Adrenal gland (tissue), 12 donors: ENCODE results near the gene RASSF4. TPM values are rescaled to one million over a fixed set of nuclear protein-coding genes. Genes with fewer than 3 reads are reported as not detected.

Source experiments
- DNase-seq, 7 donors: peaks; one replicate each; pipeline ENCODE4 v3.0.0-alpha.2; 2019 to 2020
- H3K27ac ChIP-seq, 5 donors: fragments of 200-600 bp; sonication (generic) in 4 of 5; 1 replicate in 3 of 5; 2 replicates in 2 of 5; pipeline versions ENCODE4 v1.5.1 to v1.8.0; 2016 to 2020; ENCODE audit warnings: mild to moderate bottlenecking in 1 of 5
- H3K27me3 ChIP-seq: fragments of 200-600 bp; 2 replicates; pipeline ENCODE4 v1.8.0; 2021
- H3K36me3 ChIP-seq, 2 donors: fragments of 200-600 bp; replicated peaks in 1 of 2; 1 replicate in 1 of 2; 2 replicates in 1 of 2; pipeline versions ENCODE4 v1.5.1 to v1.8.0; 2018 to 2022
- H3K4me1 ChIP-seq, 2 donors: fragments of 200-600 bp; replicated peaks in 1 of 2; 1 replicate in 1 of 2; 2 replicates in 1 of 2; pipeline versions ENCODE4 v1.5.1 to v1.8.0; 2018 to 2021
- H3K4me3 ChIP-seq, 4 donors: fragments of 200-600 bp; sonication (generic) in 3 of 4; one replicate each; pipeline ENCODE4 v1.5.1; 2016 to 2018
- H3K9me3 ChIP-seq, 3 donors: fragments of 200-600 bp; sonication (generic) in 1 of 3; replicated peaks in 1 of 3; 1 replicate in 2 of 3; 2 replicates in 1 of 3; pipeline versions ENCODE4 v1.5.1 to v1.8.0; 2016 to 2021
- POLR2A ChIP-seq, 2 donors: fragments of 450-650 bp; IDR thresholded peaks; one replicate each; pipeline ENCODE4 v1.6.1; 2017; ENCODE audit warnings: antibody characterized with exemption in 2 of 2, mild to moderate bottlenecking in 2 of 2, moderate library complexity in 1 of 2
- WGBS, 4 donors: extraction: QIAGEN DNeasy Blood & Tissue Kit in 2 of 4; methylation state at CpG; one replicate each; pipeline versions ENCODE4 v1.1.5 to v1.1.7; 2013 to 2017; 5-methylcytosine and 5-hydroxymethylcytosine counted together
- intact Hi-C, 2 donors: fragments of 100-400 bp; cut with DNase I; formaldehyde crosslinking; loops; one replicate each; pipeline versions ENCODE4 v1.14.1 to v1.15.0; 2022 to 2023
- polyA plus RNA-seq, 3 donors: library from polyadenylated mRNA; stranded (reverse); fragments of 200-250 nt in 2 of 3; fragments of 350-450 nt in 1 of 3; fragmentation: Illumina TruSeq in 1 of 3; extraction: RNeasy Lipid Tissue Mini Kit (QIAGEN cat#74804) in 1 of 3; gene quantifications; one replicate each; pipeline ENCODE4 v1.2.3, GENCODE V29; 2013 to 2014
- total RNA-seq, 9 donors: library from RNA; depleted of rRNA in 4 of 9; stranded (reverse); fragments of >200 nt in 4 of 9; fragments of 120-200 nt in 1 of 9; fragmentation: NEBNext Ultra II Directional in 1 of 9; extraction: Animal tissue kit (Norgen Biotek cat#: 25700) in 1 of 9; gene quantifications; one replicate each; pipeline versions ENCODE4 v1.1.0 to v1.2.4, GENCODE V29; 2013 to 2023
- TF ChIP-seq, protein P1 (sequence below), 6 experiments: fragments of 450-650 bp in 4 of 6; fragments of 200-600 bp in 2 of 6; sonication (generic) in 1 of 6; IDR thresholded peaks; 1 replicate in 5 of 6; 2 replicates in 1 of 6; pipeline versions ENCODE4 v1.5.1 to v1.8.0; 2016 to 2021; ENCODE audit warnings: antibody characterized with exemption in 6 of 6, mild to moderate bottlenecking in 2 of 6, moderate library complexity in 1 of 6
- donor health status: healthy with polysubstance abuse.
- donor health status: Bipolar disorder and iron deficiency.
- donor health status: DM: yes; HTN: yes; CAD: no.
- donor health status: DM: no; HTN: no; CAD: no.
- donor health status: DM: no; HTN: no; CAD: no.
- donor health status: DM: yes; HTN: yes; CAD: no.

RASSF4 gene
- total and polyA plus RNA-seq, 12 donors = 5.2 to 47.5 (median 25.0) TPM

DNA sequence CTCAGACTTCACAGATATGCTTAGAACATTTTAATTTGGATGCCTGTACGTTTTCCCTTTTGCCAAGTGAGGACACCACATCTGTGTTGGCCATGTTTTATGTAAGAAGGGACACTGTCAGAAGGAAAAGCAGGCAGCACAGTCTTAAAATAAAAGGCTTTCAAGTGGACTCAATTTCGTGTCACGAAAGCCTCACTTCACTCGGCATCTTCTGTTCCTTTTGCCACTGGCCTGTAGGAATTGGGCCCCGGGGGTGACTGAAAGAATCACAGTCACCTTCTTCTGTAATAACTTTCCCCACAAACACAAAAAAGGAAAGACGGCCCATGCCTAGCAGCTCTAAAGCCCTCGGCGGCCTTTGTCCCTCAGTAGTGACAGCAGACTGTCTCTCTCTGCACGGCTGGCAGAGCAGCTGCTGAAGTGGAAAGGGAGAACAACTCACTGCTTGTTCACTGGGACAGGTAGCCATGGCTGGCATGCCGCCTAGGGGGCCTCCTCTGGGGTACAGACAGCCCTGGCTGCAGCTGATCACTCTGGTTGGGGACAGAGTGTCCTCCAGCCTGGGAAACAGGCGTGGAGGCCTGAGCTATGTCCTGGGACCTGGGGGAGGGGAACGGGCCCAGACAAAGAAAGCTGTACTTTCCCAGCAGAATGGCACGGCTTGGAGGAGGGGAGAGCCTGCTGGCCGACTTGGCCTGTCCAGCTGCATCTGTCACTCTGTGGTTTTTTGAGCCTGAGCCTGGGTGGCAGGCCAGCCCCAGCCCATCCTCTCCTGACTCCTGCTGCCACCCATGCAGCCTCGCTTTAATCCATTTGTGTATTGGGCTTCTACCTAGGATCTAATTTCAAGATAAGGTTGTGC lies 4.4 kb downstream of the RASSF4 start:
- Histone ChIP-seq H3K4me3 (no peak overlapping the region), H3K27me3 (no peaks in the 10 kb centered on the region), H3K36me3 (no peaks in the 10 kb centered on the region), H3K27ac (peak overlapping the region in 3 of 5 donors; percentile 16 to 80 (median 69)), H3K4me1 (peaks cover 7 to 58% of the 10 kb centered on the region in 2 donors), H3K9me3 (no peaks in the 10 kb centered on the region)
- 63 to 77% (median 72%) methylated on average over 11 to 15 of the region's 15 CpGs for WGBS, 4 donors
- intact Hi-C loops = no loop called here
- TF ChIP-seq, protein P1, sequence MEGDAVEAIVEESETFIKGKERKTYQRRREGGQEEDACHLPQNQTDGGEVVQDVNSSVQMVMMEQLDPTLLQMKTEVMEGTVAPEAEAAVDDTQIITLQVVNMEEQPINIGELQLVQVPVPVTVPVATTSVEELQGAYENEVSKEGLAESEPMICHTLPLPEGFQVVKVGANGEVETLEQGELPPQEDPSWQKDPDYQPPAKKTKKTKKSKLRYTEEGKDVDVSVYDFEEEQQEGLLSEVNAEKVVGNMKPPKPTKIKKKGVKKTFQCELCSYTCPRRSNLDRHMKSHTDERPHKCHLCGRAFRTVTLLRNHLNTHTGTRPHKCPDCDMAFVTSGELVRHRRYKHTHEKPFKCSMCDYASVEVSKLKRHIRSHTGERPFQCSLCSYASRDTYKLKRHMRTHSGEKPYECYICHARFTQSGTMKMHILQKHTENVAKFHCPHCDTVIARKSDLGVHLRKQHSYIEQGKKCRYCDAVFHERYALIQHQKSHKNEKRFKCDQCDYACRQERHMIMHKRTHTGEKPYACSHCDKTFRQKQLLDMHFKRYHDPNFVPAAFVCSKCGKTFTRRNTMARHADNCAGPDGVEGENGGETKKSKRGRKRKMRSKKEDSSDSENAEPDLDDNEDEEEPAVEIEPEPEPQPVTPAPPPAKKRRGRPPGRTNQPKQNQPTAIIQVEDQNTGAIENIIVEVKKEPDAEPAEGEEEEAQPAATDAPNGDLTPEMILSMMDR (IDR thresholded peaks at IDR 0.05) = no peak
- no peak for TF ChIP-seq POLR2A (IDR thresholded peaks at IDR 0.05)
- peak in 4 of 7 donors; percentile 34 to 80 (median 44) for DNase-seq

DNA sequence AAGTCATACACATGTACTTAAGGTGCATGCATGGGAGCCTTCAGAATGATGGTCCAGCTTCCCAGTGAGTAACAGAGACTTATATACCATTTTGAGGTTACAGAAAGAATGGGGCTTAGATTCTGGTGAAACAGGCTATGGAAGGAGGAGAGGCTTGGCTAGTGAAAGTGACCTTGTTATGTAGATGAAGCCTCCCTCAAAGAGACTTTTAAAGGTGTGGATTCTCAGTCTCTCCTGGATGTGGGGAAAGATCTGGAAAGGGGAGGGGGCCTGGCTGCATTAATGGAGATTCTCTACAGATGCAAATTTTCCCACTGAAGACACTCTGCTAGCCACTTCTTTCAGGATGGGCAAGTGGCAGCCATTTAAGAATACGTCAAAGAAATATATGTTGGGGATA lies 5.5 kb downstream of the RASSF4 start:
- Histone ChIP-seq H3K27me3 (no peaks in the 10 kb centered on the region), H3K36me3 (no peaks in the 10 kb centered on the region), H3K9me3 (no peaks in the 10 kb centered on the region), H3K27ac (peak overlapping the region in 2 of 5 donors; percentile 4 to 80), H3K4me1 (peaks cover 11 to 54% of the 10 kb centered on the region in 2 donors), H3K4me3 (no peak overlapping the region)
- no peak for DNase-seq
- 94 to 97% (median 96%) methylated on average over 1 of the region's 1 CpG for WGBS, 4 donors
- TF ChIP-seq, protein P1 (IDR thresholded peaks at IDR 0.05) = no peak
- no peak for TF ChIP-seq POLR2A (IDR thresholded peaks at IDR 0.05)
- intact Hi-C loops = no loop called here

DNA sequence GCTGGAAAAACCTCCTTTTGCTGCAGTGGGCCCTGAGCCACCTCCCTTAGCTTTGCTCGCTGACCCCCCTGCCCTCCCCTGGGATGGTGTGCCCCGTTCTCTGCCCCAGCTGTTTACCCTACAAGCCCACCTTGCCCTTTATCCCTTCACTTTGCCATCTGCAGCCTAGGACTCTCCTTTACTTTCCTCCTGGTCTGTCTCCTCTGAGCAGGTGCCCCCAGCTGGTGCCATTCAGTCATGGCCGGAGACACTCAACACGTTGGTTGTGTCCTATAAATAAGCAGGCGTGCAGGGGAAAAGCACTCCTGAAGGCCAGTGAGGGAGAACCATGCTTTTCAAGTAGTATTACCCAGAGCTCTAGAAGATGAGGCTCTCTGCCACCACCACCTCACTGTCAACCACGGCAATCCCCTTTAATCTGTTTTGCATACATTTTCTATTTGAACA lies 6.1 kb downstream of the RASSF4 start:
- Histone ChIP-seq H3K4me3 (no peak overlapping the region), H3K27me3 (no peaks in the 10 kb centered on the region), H3K4me1 (peaks cover 8 to 49% of the 10 kb centered on the region in 2 donors), H3K36me3 (peaks cover 0 to 2% of the 10 kb centered on the region in 2 donors), H3K27ac (peak overlapping the region in 3 of 5 donors; percentile 0 to 80 (median 46)), H3K9me3 (no peaks in the 10 kb centered on the region)
- WGBS, 4 donors = 82 to 92% (median 86%) methylated on average over 6 of the region's 6 CpGs
- TF ChIP-seq, protein P1 (IDR thresholded peaks at IDR 0.05) = no peak
- no peak for TF ChIP-seq POLR2A (IDR thresholded peaks at IDR 0.05)
- DNase-seq = peak in 2 of 7 donors; percentile 12 to 49
- intact Hi-C loops = no loop called here

DNA sequence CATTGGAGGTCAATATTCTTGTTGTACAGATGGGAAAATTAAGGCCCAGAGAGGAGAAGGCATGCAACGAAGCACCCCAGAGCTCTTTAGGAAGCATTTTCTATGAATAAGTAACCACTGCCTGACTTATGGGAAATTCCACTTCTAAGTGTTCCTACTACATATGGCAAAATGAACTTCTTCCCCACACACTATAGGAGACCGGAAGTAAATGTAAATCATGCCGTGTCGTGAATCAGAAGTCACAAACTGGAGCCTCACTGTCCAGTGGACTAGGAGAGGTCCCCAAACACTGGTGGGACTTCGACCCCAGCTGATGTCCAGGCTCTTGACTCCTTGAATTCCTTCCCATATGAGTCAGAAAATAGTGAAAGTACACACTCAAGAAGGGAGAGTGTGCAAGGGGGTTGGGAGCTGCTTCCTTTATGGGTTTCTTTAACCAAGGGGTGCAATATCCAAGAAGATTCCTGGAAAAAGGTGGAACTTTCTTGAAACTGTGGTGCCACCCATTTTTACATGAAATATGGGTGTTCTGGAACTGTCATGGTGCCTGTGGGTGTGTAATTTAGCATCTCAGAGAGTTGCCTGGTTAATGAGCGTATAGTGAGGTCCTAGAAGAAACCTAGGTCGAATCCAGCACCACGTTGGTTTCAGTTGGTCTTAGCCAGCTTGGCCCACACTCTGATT lies 6.7 kb downstream of the RASSF4 start:
- TF ChIP-seq, protein P1 (IDR thresholded peaks at IDR 0.05) = no peak
- TF ChIP-seq POLR2A (IDR thresholded peaks at IDR 0.05) = no peak
- Histone ChIP-seq H3K4me3 (no peak overlapping the region), H3K9me3 (no peaks in the 10 kb centered on the region), H3K36me3 (peaks cover 0 to 8% of the 10 kb centered on the region in 2 donors), H3K4me1 (peaks cover 8 to 49% of the 10 kb centered on the region in 2 donors), H3K27ac (peak overlapping the region in 3 of 5 donors; percentile 0 to 80 (median 46)), H3K27me3 (no peaks in the 10 kb centered on the region)
- intact Hi-C loops = no loop called here
- DNase-seq = peak in 3 of 7 donors; percentile 7 to 41 (median 15)
- 69 to 73% (median 72%) methylated on average over 8 of the region's 8 CpGs for WGBS, 4 donors
